Cerebellar nuclear complex (tissue), 1 donor: ENCODE results near the gene KRTAP12-3.
"Not testable (repeated sequence)": the region's sequence is repeated elsewhere in the genome, so short reads cannot be mapped to it uniquely, and the experiment has no call there.

Source experiments
- DNase-seq, 2 experiments: peaks; one replicate each; lab custom pipeline; 2025; lab: John Stamatoyannopoulos, UW

Gene KRTAP12-3

DNA sequence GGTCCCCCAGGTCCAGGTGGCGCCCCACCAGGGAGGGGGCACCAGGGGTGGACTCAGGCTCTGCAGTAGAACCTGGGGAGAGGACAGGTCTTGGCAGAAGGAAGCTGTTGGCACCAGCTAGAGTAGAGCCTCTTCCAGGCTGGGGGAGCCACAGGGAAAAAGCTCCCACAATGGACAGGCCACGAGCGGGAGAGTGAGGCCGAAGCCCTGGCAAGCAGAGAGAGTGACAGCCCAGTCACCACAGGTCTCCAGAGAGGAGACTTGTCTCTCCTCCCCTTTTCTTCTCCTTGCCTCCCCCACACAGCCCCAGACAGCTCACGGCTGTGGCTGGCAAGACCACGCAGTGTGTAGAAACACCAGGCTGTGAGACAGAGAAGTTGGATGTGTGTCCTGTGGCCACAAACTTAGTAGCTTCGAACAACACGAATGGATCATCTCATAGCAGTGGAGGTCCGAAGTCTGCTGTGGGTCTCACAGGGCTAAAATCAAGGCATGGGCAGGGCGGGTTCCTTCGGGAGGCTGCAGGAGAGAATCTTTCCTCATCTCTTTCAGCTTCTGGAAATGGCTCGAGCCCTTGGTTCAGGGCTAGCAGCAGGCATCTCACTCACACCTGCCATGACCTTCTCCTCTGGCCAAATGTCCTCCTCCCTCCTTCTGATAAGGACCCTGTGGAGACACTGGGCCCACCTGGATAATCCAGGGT, 6.6 kb upstream of the KRTAP12-3 start:
- DNase-seq: no peak

- DNase-seq: no peak
These were observed 4.6 kb upstream of the KRTAP12-3 start for GRCh38 chr21:44653123-44653522.

GRCh38 chr21:44653656-44654575, 3.8 kb upstream of the KRTAP12-3 start:
- no peak for DNase-seq

DNA sequence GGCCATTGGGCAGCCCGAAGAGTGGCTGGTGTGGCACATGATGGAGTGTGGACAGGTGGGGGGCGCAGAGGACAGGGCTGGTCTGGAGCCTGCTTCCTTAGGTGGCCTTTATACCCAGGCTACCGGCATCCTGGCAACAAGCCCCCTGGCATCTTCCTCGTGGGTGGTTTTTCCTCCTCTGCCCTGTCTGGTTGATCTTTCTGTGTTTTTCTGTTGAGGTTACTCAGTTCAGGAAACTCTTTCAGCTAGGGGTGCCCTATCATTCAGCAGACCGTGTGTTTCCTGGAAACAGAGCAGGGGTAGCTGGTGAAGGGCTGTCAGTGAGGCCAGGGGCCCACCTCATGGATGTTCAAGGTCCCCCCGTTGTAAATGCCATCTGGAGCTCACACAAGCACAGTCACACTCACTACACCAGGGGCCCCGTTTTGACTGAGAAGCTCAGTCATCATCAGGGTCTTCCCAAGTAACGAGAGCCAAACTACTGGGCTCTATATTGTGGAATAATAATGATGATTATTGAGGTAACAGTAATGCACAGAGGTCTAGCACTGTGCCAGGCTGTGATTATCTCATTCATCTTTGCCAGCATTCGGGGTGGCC, 3.1 kb upstream of the KRTAP12-3 start, which contains the start of gene KRTAP12-4:
Gene KRTAP12-4 (minus strand): TSS at position 84 of the 600 bp plus-strand sequence. CDS start 45 bp downstream, at position 39.
- DNase-seq: no peak

DNA sequence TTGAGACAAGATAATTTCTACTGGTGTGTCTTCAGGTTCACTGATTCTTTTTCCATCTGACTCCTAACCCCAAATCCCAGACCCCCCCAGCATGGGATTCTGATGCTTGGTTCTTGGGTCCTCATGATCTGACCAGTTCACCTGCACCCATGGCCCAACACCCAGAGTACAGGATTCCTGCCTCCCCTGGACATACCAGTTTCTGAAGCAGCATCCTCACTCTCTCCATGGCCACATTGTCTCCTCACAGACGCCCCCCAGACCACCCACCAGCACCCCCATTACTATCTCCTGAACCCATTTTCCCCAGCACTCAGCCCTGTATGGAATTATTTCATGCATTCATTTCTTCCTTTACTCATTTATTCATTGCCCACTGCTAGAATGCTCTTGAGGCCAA, 864 bp upstream of the KRTAP12-3 start:
- DNase-seq: no peak

GRCh38 chr21:44658541-44658910, 794 bp downstream of the KRTAP12-3 start:
- DNase-seq: no peak

DNA sequence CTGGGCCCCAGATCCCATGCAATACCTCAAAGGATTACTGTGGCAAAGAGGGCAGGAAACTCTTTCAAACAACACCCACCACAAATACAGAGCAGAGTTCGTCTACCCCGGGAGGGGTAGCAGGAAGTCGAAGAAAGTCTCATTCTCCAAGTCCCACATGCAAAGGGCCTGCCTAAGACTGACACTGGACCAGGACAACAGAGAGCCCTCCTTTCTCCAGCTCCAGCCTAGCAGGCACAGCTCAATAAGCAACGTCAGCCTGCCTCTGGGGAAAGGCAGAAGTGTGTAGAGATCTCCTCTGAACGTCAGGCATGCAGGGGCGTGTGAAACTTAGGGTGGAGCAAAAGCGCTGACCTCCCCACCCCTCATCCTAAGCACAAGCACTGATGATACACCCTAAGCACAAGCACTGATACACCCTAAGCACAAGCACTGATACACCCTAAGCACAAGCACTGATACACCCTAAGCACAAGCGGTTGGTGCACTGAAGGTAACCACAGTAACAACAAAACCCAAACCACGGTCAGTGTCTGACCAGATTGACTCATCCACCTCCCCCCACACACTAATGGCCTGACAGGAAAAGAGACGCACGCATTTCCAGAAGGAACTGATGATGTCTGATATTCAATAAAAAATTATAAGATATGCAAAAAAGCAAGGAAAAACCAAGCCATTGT, 1.3 kb downstream of the KRTAP12-3 start:
- no peak for DNase-seq

DNA sequence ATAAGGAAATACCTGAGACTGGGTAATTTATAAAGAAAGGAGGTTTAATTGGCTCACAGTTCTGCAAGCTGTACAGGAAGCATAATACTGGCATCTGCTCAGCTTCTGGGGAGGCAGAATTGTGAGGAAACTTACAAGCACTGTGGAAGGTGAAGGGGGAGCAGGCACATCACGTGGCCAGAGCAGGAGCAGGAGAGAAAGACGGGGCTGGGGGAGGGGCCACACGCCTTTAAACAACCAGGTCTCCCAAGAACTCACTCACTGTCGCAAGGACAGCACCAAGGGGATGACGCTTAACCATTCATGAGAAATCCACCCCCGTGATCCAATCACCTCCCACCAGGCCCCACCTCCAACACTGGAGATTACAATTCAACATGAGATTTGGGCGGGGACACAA, 3.8 kb downstream of the KRTAP12-3 start:
- DNase-seq: not testable (repeated sequence)

DNA sequence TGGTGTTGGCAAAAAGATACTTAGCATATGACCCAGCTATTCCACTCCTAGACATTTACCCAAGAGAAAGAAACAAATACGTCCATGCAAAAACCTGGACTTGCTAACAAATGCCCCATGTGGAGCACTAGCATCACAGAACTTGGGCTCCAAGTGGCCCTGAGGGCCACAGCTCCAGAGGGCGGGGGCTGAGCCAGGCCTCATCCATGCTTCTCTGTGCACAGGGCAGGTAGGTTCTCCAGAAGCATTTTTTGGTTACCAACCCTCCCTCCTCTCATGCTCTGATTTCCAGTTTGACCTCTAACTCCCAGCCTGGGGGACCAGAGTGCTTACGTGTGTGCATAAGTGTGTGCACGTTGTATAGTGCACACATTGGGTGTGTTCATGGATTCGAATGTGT, 7.0 kb downstream of the KRTAP12-3 start:
- no peak for DNase-seq

DNA sequence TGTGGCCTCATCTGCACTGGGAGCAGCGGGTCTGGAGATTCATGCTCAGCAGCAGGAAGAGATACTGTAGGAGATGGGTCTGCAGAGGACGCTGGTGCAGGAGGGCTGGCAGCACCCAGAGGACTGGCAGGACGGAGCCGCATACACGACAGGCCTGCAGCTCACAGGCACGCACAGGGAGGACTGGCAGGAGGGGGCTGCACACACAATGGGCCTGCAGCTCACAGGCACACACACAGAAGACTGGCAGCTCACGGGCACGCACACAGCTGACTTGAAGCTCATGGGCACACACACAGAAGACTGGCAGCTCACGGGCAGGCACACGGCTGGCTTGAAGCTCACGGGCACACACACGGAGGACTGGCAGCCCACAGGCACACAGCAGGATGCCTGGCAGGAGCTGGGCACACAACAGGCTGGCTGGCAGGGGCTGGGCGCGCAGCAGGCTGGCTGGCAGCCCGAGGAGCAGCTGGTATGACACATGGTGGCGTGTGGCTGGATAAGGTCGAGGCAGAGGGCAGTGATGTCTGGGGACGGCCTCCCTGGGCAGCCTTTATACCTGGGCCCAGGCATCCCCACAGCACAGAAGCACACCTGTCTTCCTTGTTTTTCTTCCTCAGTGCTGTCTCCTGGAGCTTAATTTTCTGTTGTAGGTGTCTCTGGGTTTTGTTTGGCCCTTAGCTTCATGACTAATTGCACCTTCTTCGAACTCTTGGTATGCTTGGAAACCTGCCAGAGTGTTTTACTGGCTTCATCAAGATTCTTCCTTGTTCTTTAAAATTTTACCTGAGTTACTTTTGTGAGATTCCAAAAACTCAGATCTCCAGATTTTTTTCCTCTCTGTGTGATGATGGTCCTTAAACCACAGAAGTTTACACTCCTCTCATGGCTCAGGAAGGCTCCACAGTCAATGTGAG, 8.9 kb downstream of the KRTAP12-3 start, which contains the start of gene KRTAP12-2:
Gene KRTAP12-2 (minus strand): TSS at position 527 of the 920 bp plus-strand sequence. CDS start 41 bp downstream, at position 486.
- no peak for DNase-seq

DNA sequence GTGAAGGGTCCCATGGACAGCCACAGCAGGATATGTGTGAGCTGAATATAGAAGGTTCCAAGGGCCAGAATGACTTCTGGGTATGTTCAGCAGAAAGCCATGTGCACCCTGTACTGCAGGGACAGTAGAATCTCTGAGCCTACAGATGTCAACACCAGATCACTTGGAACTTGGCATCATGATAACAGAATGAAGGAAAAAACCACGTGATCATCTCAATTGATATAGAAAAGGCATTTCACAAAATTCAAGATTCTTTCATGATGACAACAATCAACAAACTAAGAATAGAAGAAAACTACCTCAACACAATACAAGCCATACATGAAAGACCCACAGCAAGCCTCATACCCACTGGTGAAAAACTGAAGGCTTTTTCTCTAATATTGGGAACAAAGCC, 9.9 kb downstream of the KRTAP12-3 start:
- DNase-seq: no peak

GRCh38 chr21:44670642-44671432, 13.1 kb downstream of the KRTAP12-3 start:
- no peak for DNase-seq

DNA sequence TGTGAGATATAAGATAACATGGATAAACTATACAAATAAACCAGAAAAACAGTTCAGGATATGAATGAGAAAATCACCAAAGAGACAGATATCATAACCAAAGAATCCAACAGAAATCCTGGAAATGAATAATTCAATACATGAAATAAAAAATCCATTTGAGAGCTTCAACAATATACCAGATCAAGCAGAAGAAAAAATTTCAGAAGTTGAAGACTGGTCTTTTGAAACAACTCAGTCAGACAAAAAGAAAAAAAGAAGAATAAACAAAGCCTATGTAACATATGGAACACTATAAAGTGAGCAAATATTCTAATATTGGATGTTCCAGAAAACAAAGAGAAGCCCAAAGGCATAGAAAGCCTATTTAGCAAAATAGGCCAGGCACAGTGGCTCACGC, 14.2 kb downstream of the KRTAP12-3 start:
- no peak for DNase-seq

DNA sequence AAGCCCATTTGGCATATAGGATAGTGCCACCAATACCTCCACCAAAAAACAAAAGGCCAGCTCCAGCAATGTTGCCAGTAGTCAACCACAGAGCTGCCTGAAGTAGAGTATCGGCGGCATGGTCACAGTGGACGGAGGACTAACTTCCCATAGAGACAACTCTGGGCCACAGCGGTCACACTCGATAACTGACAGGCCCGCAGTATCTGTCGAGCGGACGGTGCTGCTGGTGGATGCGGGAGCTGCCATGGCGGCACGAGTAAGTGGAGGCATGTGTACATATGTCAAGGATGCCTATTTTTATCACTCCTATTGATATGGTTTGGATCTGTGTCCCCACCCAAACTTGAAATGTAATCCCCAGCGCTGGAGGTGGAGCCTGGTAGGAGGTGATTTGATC, 20.1 kb downstream of the KRTAP12-3 start:
- DNase-seq: no peak

DNA sequence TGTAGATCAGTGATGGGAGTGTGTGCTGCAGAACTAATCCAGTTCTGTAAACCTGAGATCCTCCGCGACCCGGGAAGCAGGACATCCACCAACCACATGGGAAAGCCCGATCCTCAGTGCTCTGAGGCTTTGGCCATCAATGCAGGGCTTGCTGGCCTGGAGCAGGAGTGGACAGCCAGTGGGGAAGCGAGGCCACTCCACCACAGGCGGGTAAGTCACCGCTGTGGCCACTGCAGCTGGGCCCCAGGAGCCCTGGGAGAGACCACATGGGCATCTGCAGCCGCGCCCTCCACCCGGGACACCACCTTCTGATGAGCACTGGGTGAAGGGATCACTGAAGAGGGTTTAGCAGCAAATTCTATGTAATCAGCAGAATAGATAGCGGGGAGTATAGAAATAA, 23.4 kb downstream of the KRTAP12-3 start:
- no peak for DNase-seq

- DNase-seq: no peak
These were observed 24.3 kb downstream of the KRTAP12-3 start, which contains the start of gene KRTAP12-1 for GRCh38 chr21:44681861-44682579. Gene KRTAP12-1, minus strand, starts transcription at chr21:44682163. Its CDS starts 40 bp downstream, at chr21:44682123.

- no peak for DNase-seq
These were observed 24.9 kb downstream of the KRTAP12-3 start for GRCh38 chr21:44682580-44683151.

DNA sequence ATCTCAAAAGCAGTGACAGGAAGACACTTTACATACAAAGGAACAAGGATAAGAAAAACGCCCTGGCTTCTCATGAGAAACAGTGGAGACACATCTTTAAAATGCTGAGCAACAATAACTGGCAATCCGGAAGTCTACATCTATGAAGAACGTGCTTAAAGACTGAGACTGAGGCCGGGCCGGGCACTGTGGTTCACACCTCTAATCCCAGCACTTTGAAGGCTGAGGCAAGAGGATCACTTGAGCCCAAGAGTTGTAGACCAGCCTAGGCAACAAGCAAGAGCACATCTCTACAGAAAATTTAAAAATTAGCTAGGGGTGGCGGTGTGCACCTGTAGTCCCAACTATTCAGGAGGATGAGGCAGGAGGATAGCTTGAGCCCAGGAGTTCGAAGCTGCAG, 26.3 kb downstream of the KRTAP12-3 start:
- DNase-seq: no peak

GRCh38 chr21:44684483-44684882, 26.8 kb downstream of the KRTAP12-3 start:
- no peak for DNase-seq
